ENCODE results near the gene PGGHG. TPM values are rescaled to one million over a fixed set of nuclear protein-coding genes. Genes with fewer than 3 reads are reported as not detected.
"Not testable (repeated sequence)": the region's sequence is repeated elsewhere in the genome, so short reads cannot be mapped to it uniquely, and the experiment has no call there.

Gene PGGHG
- total and polyA plus RNA-seq, 2 of the 13 experiments (the other 11 are each of a cell fraction or from before 2014, with no cell fraction given): 5.9 to 14.8 TPM

GRCh38 chr11:314554-314875 lies 25.6 kb downstream of the PGGHG start:
- 24% methylated on average over 6 of the region's 6 CpGs for WGBS (ENCODE audit: low lambda C conversion rate)
- TF ChIP-seq, protein P1, sequence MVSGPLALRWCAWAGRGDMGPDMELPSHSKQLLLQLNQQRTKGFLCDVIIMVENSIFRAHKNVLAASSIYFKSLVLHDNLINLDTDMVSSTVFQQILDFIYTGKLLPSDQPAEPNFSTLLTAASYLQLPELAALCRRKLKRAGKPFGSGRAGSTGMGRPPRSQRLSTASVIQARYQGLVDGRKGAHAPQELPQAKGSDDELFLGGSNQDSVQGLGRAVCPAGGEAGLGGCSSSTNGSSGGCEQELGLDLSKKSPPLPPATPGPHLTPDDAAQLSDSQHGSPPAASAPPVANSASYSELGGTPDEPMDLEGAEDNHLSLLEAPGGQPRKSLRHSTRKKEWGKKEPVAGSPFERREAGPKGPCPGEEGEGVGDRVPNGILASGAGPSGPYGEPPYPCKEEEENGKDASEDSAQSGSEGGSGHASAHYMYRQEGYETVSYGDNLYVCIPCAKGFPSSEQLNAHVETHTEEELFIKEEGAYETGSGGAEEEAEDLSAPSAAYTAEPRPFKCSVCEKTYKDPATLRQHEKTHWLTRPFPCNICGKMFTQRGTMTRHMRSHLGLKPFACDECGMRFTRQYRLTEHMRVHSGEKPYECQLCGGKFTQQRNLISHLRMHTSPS (CRISPR knock-in tag; IDR thresholded peaks at IDR 0.05; ENCODE audit: low read depth): 0 out of 2 replicates have a peak, but pooled peaks have one; percentile 16
- TF ChIP-seq GABPB1 (CRISPR knock-in tag; IDR thresholded peaks at IDR 0.05): peak; percentile 1; the same call in 1 of the 2 replicates
- TF ChIP-seq SAP130 (CRISPR knock-in tag; IDR thresholded peaks at IDR 0.05; ENCODE audit: low read depth): peak; percentile 4
- TF ChIP-seq ZNF687 (CRISPR knock-in tag; IDR thresholded peaks at IDR 0.05): peak; percentile 38; the same call in 1 of the 2 replicates
- H2AFZ ChIP-seq (ENCODE audit: low read length); in situ Hi-C loops (cut with HindIII; ENCODE audit: extremely low pct_ligation_motif_present, low pct_unique_long_range_greater_than_20kb); H4K20me1 ChIP-seq (ENCODE audit: insufficient read depth, low read length); CTCF ChIA-PET (ENCODE audit: low intra/inter-chr PET ratio, low total read pairs); H3K27me3 ChIP-seq (ENCODE audit: control insufficient read depth in 1 of 2, insufficient read depth in 2 of 2, low read length in 2 of 2); H3K36me3 ChIP-seq (replicated peaks in 1 of 2; ENCODE audit: control insufficient read depth in 1 of 2, insufficient read depth in 2 of 2, low read length in 2 of 2); H3K79me2 ChIP-seq (ENCODE audit: insufficient read depth, low read length); intact Hi-C loops (cut with micrococcal nuclease; ENCODE audit: unreplicated experiment); H3K27ac ChIP-seq (ENCODE audit: extremely low read length, insufficient read depth, low read length); DNase-seq (ENCODE audit: low spot score); FAIRE-seq; BruUV-seq (replicated peaks); H3K9me3 ChIP-seq (ENCODE audit: low read length): not testable (repeated sequence)
- Histone ChIP-seq H3K4me3 (replicated peaks in 1 of 3; ENCODE audit: insufficient read depth in 1 of 3, low read depth in 2 of 3, low read length in 3 of 3) (peak overlapping the region in 2 of 3 experiments; percentile 44 to 55; a peak in 4 of 6 replicates), H3K9ac (ENCODE audit: insufficient read depth, low read depth, low read length) (peak overlapping the region; percentile 29; the same call in 1 of the 2 replicates), H3K4me2 (ENCODE audit: low read depth, low read length) (peak overlapping the region; percentile 69), H3K4me1 (ENCODE audit: insufficient read depth, low read length) (peaks cover 60% of the 10 kb centered on the region)
- POLR2A ChIA-PET: interaction anchor here (1.0 to 1.6 kb wide), 4 partner anchors 9 to 39 kb away, joined by 3 to 9 read pairs (median 5); no protein-coding TSS in a partner anchor
- peak; percentile 39 for ATAC-seq
